HG03025 (cell line): ENCODE measurements around the gene ARHGAP9.
"Not testable (repeated sequence)": the region's sequence is repeated elsewhere in the genome, so short reads cannot be mapped to it uniquely, and the experiment has no call there.

Source experiments
- ATAC-seq: cut with Tn5 transposase; IDR thresholded peaks from one replicate; pipeline ENCODE4 v1.9.1; 2021; ENCODE audit warnings: mild to moderate bottlenecking, moderate library complexity; ENCODE audit not compliant: unreplicated experiment, low FRiP score

ARHGAP9 gene

GRCh38 chr12:57517718-57518117 lies 38.1 kb upstream of the ARHGAP9 start:
- ATAC-seq = not testable (repeated sequence)

- no peak for ATAC-seq
Measured at GRCh38 chr12:57517187-57517586, 37.5 kb upstream of the ARHGAP9 start.

GRCh38 chr12:57516617-57517153 lies 37.0 kb upstream of the ARHGAP9 start:
- ATAC-seq = no peak

- no peak for ATAC-seq
Measured at GRCh38 chr12:57515934-57516541, 36.4 kb upstream of the ARHGAP9 start.

GRCh38 chr12:57515408-57515933 lies 35.8 kb upstream of the ARHGAP9 start:
- ATAC-seq = no peak

GRCh38 chr12:57514720-57515407 lies 35.2 kb upstream of the ARHGAP9 start:
- no peak for ATAC-seq

- not testable (repeated sequence) for ATAC-seq
Measured at GRCh38 chr12:57514246-57514645, 34.6 kb upstream of the ARHGAP9 start.

- not testable (repeated sequence) for ATAC-seq
Measured at GRCh38 chr12:57513677-57514076, 34.0 kb upstream of the ARHGAP9 start.

- ATAC-seq = no peak
Measured at GRCh38 chr12:57513266-57513665, 33.6 kb upstream of the ARHGAP9 start.

GRCh38 chr12:57512665-57513064 lies 33.0 kb upstream of the ARHGAP9 start:
- ATAC-seq = no peak

GRCh38 chr12:57511588-57512325 lies 32.1 kb upstream of the ARHGAP9 start:
- no peak for ATAC-seq

GRCh38 chr12:57511161-57511560 lies 31.5 kb upstream of the ARHGAP9 start:
- no peak for ATAC-seq

- ATAC-seq = not testable (repeated sequence)
Measured at GRCh38 chr12:57507796-57508195, 28.1 kb upstream of the ARHGAP9 start.

- ATAC-seq = not testable (repeated sequence)
Measured at GRCh38 chr12:57506541-57506940, 26.9 kb upstream of the ARHGAP9 start.

GRCh38 chr12:57502311-57502969 lies 22.8 kb upstream of the ARHGAP9 start:
- ATAC-seq = not testable (repeated sequence)

- no peak for ATAC-seq
Measured at GRCh38 chr12:57500213-57500612, 20.5 kb upstream of the ARHGAP9 start.

GRCh38 chr12:57498571-57498970 lies 18.9 kb upstream of the ARHGAP9 start:
- ATAC-seq = no peak

- ATAC-seq = no peak
Measured at GRCh38 chr12:57498132-57498502, 18.5 kb upstream of the ARHGAP9 start.

- ATAC-seq = no peak
Measured at GRCh38 chr12:57497223-57498131, 17.8 kb upstream of the ARHGAP9 start.

- no peak for ATAC-seq
Measured at GRCh38 chr12:57496822-57497221, 17.2 kb upstream of the ARHGAP9 start.
